HG02588 (cell line): ENCODE measurements around the gene PFDN4.

Source experiments
- ATAC-seq: cut with Tn5 transposase; IDR thresholded peaks from one replicate; pipeline ENCODE4 v1.9.1; 2021; ENCODE audit warnings: mild to moderate bottlenecking, moderate library complexity; ENCODE audit not compliant: unreplicated experiment

Gene PFDN4

DNA sequence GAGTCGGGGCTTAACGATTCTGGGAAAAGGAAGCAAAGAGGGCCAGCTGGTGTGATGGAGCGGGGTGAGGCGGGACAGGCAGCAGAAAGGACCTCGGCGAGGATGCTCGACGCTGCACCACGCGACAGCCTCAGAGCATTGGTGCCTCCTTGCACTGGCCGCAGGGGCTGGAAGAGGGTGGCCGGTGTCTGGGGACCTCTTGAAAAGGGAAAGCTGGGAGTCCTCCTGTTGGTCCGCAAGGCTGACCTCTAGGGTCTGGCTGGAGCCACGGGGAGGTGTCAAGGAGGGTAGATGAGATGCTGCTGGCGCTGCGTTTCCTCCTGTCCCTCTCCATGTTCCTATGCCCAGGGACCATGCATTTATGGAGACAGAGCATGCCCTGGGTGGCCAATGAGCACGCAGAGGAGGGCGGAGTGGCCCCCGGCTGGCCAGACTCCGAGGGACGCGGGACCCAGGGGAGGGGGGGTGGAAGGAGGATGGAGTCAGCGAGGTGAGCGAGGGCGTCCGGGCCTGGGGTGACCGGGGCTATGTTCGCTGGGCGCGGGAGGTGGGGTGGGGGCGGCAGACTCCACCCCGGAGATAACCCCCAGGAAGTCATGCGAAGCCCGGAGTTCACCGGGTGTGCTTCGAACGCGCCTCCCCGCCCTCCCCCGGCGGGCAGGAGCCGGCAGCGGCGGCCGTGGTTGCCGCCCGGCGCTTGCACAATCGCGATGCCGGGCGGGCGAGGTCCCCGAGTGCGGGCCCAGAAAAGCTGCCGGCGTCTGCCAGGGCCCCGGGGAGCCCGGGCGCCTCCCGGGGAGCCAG lies 34.0 kb upstream of the PFDN4 start, which contains the start of gene CYP24A1:
CYP24A1 (minus strand) TSS at position 334 of the 804 bp plus-strand sequence. CDS start 407 bp downstream, outside the sequence.
- ATAC-seq: no peak

DNA sequence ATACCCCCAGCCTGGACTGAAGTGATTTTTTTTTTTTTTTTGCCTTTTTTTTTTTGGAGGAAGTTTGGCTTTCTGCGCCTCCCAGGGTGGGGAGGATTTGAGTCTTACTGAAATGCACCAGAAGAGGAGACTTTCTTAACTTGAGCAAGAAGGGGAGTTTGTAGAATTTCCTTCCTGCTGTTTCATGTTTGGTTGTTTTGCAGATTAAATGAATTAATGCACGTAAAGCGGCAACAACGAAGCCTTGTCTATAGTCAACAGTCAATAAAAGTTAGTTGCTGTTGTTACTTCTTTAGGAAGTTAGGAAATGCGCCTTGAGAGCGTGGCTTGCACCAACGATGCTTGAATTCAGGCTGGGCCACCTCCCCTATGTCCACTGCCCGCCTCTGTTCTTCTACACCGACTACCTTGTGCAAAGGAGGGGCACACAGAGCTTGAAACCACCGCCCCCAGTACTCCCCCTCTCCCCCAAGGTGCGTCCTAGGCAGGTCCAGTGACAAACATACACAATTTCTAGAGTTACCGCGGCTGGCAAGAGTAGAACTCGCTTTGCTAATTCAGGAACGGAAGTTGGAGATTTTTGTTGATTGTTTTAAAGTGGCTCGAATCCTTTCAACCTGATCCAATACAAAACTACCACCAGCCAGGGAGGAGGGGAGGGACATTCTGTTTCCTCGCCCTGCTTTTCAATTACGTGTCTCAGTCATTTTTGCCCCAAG lies 33.3 kb upstream of the PFDN4 start:
- ATAC-seq: no peak

DNA sequence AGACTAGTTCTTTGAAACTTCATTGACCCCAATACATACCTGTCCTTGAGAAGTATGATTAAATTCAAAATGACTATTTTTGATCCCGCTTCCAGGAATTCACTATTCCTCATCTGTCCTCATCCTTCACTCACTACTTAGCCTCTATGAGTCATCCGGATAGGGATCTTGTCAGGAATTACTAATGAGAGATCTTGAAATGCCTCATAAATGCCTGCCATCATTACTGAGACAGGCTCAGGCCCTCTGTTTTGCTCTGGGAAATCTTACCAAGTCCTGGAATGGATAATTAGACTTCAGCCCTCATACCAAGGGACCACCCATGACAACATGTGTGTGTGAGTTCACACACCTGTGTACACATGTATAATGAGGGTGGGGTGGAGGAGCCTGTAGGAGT lies 31.3 kb upstream of the PFDN4 start:
- no peak for ATAC-seq

DNA sequence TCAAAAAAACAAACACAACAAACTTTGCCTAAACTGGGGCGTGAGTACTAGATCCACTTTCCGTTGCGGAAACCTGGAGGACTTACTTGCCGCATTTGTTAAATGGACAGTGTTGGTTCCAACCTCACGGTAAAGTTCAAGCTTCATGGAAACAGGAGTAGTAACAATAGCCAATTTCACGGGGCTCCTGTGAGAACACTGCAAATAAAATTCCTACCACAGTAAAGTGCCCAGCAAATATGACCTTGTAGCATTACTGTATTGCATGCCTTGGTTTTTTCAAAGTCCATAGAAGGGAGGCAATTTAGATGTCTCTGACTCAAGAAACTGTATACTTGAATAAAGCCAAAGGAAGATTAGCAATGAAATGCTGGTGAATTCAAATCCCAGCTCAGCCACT lies 30.5 kb upstream of the PFDN4 start:
- ATAC-seq: no peak

DNA sequence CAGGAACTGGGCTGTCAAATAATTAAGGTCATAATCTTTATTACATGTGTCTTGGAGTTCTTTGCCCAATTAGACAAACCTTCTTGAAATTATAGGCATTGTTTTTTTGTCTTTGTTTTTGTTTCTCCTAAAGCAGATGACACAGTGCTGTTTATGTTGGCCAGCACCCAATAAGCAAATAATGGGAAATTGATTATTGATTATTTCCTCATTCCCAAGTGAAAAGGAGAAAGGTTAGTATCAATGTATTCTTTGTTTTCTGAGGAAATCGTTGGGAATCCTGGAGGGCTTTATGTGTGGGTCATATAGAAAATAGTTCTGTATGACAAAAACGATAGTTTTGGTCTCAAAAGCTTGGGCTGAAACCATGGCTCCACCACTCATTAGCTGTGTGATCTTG lies 29.6 kb upstream of the PFDN4 start:
- no peak for ATAC-seq

DNA sequence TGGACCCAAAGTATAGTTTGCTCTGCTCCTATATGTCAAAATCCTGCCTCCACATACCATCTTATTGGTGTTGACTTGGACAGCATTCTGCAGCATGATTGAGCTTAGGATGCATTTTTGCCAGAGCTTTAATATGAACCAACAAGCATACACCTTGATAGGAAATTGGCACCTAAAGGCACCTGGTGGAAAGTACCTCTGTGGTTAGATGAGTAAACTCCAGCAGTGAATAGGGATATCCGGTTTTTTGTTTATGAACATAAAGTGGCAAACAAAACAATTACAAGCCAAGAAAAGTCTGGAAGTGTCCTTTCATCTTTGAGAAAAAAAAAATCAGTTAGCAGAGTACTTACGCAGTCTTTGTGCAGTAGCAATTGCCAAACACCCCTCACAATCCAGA lies 27.9 kb upstream of the PFDN4 start:
- no peak for ATAC-seq

DNA sequence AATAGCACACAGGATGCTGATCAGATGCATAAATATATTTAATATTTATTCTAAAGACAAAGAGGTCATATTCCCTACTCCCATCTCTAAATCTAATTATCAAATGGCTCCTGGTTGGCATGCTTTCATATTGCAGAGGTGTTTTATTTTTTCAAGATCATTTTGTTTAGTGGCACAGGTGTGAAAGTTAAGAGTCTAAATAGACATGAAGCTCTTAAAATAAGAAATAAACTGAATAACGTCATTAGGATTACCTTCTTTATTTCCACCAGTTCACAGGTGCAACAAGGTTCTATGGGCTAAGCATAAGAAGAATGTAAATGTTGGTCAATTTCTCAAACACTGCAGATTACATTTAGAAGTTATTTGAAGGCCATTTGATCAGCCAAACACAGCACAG lies 27.0 kb upstream of the PFDN4 start:
- no peak for ATAC-seq

DNA sequence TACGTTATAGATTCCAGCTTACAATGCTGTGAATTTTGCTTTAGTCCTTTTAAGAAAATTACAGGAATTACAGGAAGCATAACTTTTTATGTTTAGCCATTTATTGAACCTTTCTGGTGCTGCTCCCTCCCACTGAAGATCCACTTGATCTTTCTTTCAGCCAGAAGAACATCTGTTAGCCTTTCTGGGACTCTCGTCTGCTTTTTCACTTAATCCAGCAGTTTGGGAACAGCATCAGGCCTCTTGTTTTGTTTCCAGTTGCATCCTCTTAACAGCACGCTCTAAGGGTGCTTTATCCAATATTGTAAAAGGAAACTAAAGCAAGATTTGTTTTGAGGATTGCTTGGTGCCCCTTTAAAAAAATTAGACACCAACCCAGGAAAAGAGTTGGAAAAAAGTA lies 23.8 kb upstream of the PFDN4 start:
- ATAC-seq: no peak

DNA sequence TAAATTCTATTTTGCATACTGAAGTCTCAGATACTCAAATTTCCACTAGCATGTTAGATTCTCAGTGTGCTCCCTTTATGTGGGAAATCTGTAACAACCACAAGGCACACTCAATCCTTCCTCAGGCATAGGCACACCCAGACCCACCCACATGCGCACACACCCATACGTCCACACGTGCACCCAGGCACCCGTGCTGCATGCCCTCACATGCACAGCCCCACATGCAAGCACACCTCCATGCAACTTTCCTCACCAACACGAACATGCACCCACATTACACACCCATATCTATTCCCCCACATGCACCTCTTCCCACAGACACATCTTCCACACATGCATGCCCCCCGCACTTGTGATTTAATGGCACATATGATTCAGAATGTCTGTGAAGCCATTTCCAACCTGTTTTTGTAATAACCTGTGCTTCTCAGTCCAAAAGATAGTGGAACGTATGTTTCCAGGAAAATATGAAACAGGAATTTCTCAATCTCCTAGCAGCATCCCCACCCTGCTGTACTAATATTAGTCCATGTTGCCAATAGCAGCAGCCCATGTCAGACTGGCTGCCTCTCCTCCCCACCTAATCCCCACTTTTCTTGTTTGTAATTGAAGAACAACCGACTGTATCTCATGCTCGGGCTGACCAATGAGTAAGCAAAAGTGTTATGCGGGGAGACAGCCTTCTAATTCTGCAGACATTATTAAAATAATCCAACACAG lies 22.8 kb upstream of the PFDN4 start:
- no peak for ATAC-seq

DNA sequence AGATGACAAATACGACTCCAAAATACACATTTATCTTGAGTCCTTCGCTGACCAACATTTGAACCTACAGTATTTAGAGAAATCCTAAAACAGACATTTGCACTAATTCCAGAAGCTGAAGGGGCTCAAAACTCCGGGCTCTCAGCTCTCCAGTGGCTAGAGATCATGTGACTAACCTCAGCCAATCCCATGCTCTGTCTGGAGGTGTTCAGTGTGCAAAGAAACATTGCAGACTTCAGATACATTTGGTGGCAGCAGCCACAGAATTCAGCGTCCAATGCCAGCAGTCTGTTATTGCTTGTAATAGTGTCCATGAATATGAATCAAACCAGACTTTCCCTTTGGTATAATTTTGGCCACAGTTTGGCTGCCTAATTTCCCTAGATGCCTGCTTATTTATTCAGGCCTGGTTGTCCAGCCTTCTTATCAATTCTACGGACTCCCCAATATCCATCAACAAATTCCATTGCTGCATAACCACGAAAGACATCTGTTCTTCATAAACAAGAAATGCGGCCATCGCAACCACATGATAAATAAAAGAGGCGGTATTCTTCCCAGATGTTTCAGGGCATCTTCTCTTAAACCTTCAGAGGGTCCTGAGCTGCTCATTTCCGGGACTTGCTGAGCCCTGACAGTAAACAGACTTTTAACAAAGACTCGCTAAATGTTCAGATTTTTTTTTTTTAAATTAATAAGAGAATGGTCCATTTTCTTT lies 19.6 kb upstream of the PFDN4 start:
- ATAC-seq: no peak

DNA sequence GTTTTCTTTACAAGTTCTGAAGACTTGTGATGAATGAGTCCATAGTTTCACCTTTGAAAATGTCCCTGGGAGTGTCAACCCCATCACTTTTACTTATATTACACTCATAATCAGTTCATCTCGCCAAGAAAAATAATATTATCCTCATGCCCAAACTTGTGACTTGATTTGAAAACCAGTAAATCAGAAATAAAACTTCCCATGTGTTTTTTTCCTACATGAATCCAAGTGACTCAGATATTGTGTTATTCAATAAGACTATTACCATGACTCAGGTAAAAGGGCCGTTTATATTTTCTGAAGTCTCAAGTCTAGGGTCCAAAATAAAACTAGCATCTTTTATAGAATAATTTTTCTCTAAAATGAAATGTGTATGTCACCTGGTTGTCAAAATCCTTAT lies 18.3 kb upstream of the PFDN4 start:
- no peak for ATAC-seq

DNA sequence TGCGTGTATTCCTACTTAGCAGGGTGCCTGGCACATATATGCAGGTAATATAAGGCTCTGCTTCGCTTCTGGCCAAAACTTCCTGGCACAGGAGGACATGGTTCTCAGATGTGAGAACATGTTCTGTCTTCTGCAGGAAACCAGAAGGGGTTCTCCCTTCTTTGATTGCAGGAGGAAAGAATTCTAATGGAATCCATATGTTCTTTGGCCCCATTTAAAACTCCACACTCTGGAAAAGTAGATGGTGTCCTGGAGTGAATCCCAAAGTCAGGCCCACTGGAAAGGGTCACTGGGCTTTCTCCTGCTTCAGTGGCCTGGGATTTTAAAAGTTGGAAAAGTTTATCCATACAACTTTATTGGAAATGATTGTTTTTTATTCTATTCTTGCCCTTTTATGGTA lies 17.7 kb upstream of the PFDN4 start:
- no peak for ATAC-seq

DNA sequence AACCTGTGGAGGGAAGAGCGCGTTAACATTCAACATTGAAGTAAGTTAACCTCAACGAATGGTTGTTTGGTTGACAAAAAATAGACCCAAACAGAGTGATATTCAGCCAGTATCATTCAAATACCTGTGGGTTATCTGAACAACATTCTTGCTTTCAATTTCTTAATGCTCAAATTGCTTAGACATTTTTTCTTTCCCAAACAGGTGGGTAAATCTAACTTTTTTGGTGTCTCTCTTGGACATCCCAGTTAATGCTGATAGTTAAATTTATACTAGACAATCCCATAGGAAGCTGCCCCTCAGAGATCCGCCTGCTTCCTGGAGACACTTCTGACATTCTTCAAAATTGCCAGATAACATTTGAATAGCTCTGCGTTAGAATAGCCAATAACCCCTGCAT lies 14.1 kb upstream of the PFDN4 start:
- ATAC-seq: no peak

DNA sequence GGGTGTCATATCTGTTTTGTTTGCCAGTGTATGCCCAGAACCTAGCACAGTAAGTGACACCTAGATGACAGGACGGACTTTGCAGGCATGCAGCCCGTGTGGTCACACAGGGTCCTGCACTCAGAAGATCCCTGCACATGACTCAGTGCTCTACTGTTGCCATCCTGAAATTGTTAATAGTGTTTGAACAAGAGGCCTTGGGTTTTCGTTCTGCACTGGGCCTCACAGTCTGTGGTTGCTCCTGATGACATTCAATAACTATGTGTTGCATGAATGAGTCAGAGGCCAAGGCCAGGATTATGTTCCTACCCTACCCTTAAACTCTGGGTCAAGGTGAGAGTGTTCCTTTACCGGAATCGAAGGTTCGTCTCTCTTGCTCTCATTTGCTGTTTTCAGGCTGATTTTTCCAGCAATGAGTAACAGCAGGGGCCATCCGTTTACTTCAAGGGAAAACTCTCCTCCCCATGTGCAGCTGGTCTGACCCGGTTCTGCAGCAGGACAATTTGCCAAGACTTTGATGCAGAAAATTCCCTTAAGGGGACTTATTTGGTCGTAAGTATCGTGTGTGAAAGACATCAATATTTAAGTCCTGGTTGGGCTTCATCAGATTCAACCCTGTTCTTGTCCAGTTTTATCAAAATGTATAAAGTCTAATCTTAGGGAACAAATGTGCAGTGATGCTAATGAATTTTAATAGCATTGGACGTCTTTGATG lies 13.0 kb upstream of the PFDN4 start:
- ATAC-seq: no peak

DNA sequence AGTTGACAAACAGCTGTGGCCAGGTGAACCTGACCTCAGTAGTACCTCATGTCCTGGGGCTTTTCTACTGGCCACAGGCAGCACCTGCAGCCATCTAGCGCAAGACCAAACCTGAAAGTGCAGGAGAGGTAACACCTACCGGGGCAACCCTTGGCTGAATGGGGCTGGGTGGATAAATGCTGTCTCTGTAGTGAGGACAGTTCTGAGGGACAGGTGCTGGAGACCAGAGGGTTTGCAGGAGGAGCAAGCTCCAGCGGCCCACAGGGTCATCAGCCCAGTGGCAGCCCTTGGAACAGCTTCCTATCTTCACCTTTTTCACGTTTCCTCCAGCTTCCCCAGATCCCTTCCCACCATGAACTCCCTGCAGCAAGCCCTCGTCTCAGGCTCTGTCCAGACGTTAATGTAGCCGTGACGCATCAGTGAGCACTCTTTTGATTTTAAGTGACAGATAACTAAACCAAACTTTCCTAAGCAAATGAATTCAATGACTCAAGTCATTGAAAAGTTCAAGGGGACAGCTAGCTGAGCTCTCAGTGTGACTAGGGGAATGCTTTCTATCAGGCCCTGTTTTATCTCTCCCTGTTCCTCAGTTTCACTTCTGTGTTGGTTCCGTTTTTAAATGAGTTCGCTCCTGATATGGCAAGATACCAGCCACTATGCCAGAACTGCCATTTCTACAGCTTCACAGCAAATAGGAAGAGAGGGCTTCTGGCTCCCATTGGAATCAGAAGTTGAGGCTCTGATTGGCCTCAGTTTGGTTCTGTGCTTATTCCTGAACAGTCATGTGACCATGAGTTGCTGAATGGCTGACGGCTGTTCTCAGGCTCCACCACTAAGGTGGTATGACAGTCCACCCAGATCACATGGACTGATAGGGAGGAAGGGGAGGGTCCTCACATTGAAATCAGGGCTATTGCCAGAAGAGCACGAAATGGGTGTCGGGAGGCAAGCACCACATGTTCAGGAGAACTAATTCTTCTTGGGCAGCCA lies 12.1 kb upstream of the PFDN4 start:
- peak; percentile 46 for ATAC-seq

DNA sequence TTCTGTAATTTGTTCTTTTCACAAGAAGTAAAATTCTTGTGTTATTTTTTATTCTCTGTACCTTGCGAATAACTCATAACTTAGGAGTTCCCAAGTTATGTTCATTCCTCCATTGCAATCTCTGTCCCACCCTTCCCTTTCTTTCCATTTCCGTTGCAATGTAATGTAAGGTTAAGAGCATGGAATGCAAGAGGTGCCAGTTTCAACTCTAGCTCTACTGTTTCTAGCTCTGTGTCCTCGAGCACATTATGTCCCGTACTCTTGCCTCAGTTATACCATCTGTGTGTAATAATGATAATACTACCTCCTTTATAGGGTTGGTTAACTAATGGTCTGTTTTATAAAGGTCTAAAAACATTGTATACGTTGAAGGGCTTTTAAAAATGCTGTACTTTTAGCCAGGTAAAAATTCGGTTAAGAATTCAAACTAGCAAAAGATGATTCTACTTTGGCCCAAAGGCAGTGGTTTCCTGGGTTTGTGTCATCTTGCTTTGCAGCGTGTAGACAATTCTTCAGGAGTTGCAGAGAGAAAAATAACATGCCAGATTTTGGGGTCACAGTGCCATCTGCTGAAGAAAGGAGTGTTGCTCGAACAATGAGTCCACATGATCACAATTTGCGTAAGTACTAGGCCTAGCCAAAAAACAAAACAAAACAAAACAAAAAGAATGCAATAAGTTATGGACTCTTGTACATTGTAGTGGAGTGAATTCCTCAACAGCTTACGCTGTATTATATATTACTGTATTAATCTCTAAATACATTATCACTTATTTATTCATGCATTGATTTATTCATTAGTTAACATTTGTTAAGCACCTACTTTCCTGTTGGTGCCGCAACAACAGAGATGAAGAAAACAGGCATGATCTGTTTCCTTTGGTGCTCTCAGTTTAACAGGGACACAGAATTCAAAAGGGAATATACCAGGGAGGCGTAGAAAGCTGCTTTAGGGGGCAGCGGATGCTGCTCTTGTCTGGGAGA lies 10.0 kb upstream of the PFDN4 start:
- ATAC-seq: no peak

DNA sequence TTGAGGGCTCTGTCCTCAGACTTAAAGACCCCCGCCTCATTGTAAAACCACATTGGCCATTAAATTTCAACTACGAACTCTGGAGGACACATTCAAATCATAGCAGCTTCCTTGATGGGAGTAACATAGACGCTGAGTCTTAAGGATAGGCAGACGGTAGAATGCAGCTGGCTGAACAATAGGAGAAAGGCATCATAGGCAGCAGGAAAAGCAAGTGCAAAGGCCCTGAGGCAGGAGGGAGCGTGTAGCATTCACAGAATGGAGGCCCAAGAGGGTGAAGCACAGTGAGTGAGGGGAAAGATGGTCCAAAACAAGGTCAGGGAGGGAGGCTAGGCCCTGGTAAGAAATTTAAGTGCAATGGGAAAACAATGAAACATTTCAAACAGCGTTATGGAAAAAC lies 8.6 kb upstream of the PFDN4 start:
- ATAC-seq: no peak

DNA sequence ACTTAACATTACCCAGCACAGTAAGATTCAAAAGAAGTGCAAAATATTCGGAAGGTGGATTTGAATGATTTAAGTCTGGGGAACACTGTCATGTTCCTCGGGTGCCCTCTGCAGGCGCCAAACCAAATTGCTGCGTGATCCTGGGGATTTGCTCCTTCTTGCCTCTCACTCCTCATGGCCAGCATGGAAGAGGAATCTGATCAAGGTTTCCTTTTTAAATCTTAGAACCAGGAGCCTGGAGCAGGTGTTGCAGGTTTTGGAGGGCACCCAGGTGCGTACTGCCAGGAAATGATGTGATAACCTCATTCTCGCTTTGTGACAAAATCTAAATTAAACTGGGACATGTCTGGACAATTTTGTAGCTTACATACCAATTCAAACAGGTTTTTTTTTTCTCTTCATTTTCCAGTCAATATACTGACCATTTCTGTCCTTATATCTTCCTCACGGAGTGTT lies 8.1 kb upstream of the PFDN4 start:
- peak; percentile 37 for ATAC-seq
